ENCODE data around the gene GLCCI1. TPM values are rescaled to one million over a fixed set of nuclear protein-coding genes. Genes with fewer than 3 reads are reported as not detected.

GLCCI1 gene
- total and polyA plus RNA-seq, 2 of the 8 experiments (the other 6 are each of a cell fraction or from before 2014, with no cell fraction given) = 12.4 to 27.7 TPM

- Histone ChIP-seq H3K27me3 (replicated peaks in 1 of 4; ENCODE audit: control insufficient read depth in 3 of 4, extremely low read depth in 1 of 4, insufficient read depth in 3 of 4, low read length in 3 of 4) (no peaks in the 10 kb centered on the region), H2BK20ac (ENCODE audit: low read length) (no peak overlapping the region), H3K9me3 (ENCODE audit: insufficient read depth in 2 of 2, low read depth in 1 of 2, low read length in 1 of 2) (no peaks in the 10 kb centered on the region; a peak in 1 of 4 replicates), H2BK15ac (ENCODE audit: low read length) (no peak overlapping the region), H2AFZ (ENCODE audit: low read length) (peak overlapping the region; percentile 12; the same call in 1 of the 2 replicates), H3K79me2 (ENCODE audit: control insufficient read depth in 1 of 2, insufficient read depth in 2 of 2, low read length in 2 of 2) (no peaks in the 10 kb centered on the region), H3K36me3 (ENCODE audit: control insufficient read depth in 2 of 4, insufficient read depth in 4 of 4, low read length in 3 of 4) (no peaks in the 10 kb centered on the region), H2AK5ac (ENCODE audit: low read depth, low read length) (no peak overlapping the region), H4K20me1 (replicated peaks in 1 of 2; ENCODE audit: control insufficient read depth in 1 of 2, insufficient read depth in 2 of 2, low read length in 2 of 2) (no peaks in the 10 kb centered on the region), H3K4me1 (replicated peaks in 1 of 4; ENCODE audit: control insufficient read depth in 3 of 4, insufficient read depth in 4 of 4, low read length in 3 of 4) (peaks cover 0 to 19% (median 2%) of the 10 kb centered on the region in 4 experiments; a peak in 3 of 7 replicates), H3K27ac (ENCODE audit: low read depth, low read length) (no peak overlapping the region), H3K23ac (ENCODE audit: insufficient read length) (no peak overlapping the region), H4K8ac (ENCODE audit: extremely low read depth, insufficient read depth, low read length) (no peak overlapping the region), H2BK5ac (ENCODE audit: low read depth, low read length) (no peak overlapping the region), H3K23me2 (ENCODE audit: low read depth, low read length) (no peaks in the 10 kb centered on the region; the same call in 1 of the 2 replicates), H2BK12ac (ENCODE audit: low read depth, low read length) (no peak overlapping the region), H3K4me3 (ENCODE audit: extremely low read depth in 1 of 4, insufficient read depth in 2 of 4, low read depth in 3 of 4, low read length in 4 of 4) (no peak overlapping the region), H3K14ac (ENCODE audit: insufficient read length) (no peak overlapping the region), H3K9ac (replicated peaks in 1 of 4; ENCODE audit: extremely low read depth in 1 of 4, low read depth in 3 of 4, low read length in 3 of 4) (no peak overlapping the region), H3K79me1 (ENCODE audit: low read depth, low read length) (no peaks in the 10 kb centered on the region; the same call in 1 of the 2 replicates), H3K4ac (replicated peaks; ENCODE audit: insufficient read length, low read depth, low read length) (peak overlapping the region; percentile 10), H3K56ac (replicated peaks; ENCODE audit: insufficient read length, low read depth, low read length) (no peak overlapping the region), H3K4me2 (ENCODE audit: insufficient read depth in 1 of 2, low read depth in 2 of 2, low read length in 2 of 2) (no peak overlapping the region), H4K91ac (replicated peaks; ENCODE audit: insufficient read length, low read length) (no peak overlapping the region), H4K5ac (ENCODE audit: insufficient read length, low read depth, low read length) (no peak overlapping the region), H3K18ac (ENCODE audit: extremely low read depth, low read length) (no peak overlapping the region; the same call in 1 of the 2 replicates), H2BK120ac (replicated peaks; ENCODE audit: low read depth, low read length) (no peak overlapping the region)
- no peak for FAIRE-seq
- DNase-seq (ENCODE audit: low read depth in 1 of 2, low spot score in 2 of 2) = no peak
- POLR2A ChIA-PET (ENCODE audit: partially characterized antibody) = no interaction called here
- TF ChIP-seq SP1 (IDR thresholded peaks at IDR 0.05; ENCODE audit: low read depth, low read length) (no peak), TAF1 (IDR thresholded peaks at IDR 0.05; ENCODE audit: low read depth, low read length) (no peak), EP300 (IDR thresholded peaks at IDR 0.05; ENCODE audit: borderline replicate concordance in 1 of 2, low read depth in 2 of 2, low read length in 2 of 2) (no peak), RNF2 (IDR thresholded peaks at IDR 0.05; ENCODE audit: borderline replicate concordance, low read depth, low read length, missing control alignments, poor library complexity, severe bottlenecking) (no peak), FOSL1 (IDR thresholded peaks at IDR 0.05; ENCODE audit: insufficient read depth, low read depth, low read length) (no peak), MAX (IDR thresholded peaks at IDR 0.05) (no peak)
- CTCF ChIA-PET (ENCODE audit: partially characterized antibody) = no interaction called here
These were observed 44.3 kb upstream of the GLCCI1 start for GRCh38 chr7:7924303-7924702.
